ENCODE results near the gene DDRGK1.

DNA sequence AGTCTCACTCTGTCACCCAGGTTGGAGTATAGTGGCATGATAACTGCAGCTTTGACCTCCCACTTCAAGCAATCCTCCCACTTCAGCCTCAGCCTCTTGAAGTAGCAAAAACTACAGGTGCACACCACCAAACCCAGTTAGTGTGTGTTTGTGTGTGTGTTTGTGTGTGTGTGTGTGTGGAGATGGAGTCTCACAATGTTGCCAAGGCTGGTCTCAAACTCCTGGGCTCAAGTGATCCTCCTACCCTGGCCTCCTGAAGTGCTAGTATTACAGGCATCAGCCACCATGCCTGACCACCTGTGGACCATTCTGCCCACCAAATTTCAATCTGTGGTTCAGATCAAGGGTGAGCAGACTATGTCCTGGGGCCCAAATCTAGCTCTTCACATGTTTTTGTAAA lies 53.6 kb downstream of the DDRGK1 start:
- no peak for TF ChIP-seq POLR2AphosphoS5 (IDR thresholded peaks at IDR 0.05; ENCODE audit: low read depth, low read length)
- TF ChIP-seq, protein P1, sequence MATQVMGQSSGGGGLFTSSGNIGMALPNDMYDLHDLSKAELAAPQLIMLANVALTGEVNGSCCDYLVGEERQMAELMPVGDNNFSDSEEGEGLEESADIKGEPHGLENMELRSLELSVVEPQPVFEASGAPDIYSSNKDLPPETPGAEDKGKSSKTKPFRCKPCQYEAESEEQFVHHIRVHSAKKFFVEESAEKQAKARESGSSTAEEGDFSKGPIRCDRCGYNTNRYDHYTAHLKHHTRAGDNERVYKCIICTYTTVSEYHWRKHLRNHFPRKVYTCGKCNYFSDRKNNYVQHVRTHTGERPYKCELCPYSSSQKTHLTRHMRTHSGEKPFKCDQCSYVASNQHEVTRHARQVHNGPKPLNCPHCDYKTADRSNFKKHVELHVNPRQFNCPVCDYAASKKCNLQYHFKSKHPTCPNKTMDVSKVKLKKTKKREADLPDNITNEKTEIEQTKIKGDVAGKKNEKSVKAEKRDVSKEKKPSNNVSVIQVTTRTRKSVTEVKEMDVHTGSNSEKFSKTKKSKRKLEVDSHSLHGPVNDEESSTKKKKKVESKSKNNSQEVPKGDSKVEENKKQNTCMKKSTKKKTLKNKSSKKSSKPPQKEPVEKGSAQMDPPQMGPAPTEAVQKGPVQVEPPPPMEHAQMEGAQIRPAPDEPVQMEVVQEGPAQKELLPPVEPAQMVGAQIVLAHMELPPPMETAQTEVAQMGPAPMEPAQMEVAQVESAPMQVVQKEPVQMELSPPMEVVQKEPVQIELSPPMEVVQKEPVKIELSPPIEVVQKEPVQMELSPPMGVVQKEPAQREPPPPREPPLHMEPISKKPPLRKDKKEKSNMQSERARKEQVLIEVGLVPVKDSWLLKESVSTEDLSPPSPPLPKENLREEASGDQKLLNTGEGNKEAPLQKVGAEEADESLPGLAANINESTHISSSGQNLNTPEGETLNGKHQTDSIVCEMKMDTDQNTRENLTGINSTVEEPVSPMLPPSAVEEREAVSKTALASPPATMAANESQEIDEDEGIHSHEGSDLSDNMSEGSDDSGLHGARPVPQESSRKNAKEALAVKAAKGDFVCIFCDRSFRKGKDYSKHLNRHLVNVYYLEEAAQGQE (IDR thresholded peaks at IDR 0.05; ENCODE audit: insufficient read depth in 1 of 2, low read depth in 2 of 2, low read length in 2 of 2) = no peak

All from PFSK-1 (cell line).